ENCODE measurements around the gene TCF7. TPM values are rescaled to one million over a fixed set of nuclear protein-coding genes. Genes with fewer than 3 reads are reported as not detected.
A peak's percentile ranks its signal among the peaks of the same experiment; 100 is the strongest.

TCF7 gene
- total and polyA plus RNA-seq, 2 of the 13 experiments (the other 11 are each of a cell fraction or from before 2014, with no cell fraction given) = 6.3 to 6.8 TPM

- ChIA-PET CTCF (ENCODE audit: low intra/inter-chr PET ratio, low total read pairs) (no interaction called here), POLR2A (interaction anchor here (2.1 to 5.5 kb wide), 3 partner anchors 7 to 74 kb away, joined by 8 to 43 read pairs (median 15); no protein-coding TSS in a partner anchor)
- Histone ChIP-seq H3K36me3 (replicated peaks in 1 of 2; ENCODE audit: control insufficient read depth in 1 of 2, insufficient read depth in 2 of 2, low read length in 2 of 2) (no peaks in the 10 kb centered on the region), H3K4me3 (replicated peaks in 1 of 3; ENCODE audit: insufficient read depth in 1 of 3, low read depth in 2 of 3, low read length in 3 of 3) (no peak overlapping the region), H3K4me2 (ENCODE audit: low read depth, low read length) (no peak overlapping the region), H3K4me1 (ENCODE audit: insufficient read depth, low read length) (peaks cover 96% of the 10 kb centered on the region), H2AFZ (ENCODE audit: low read length) (no peak overlapping the region), H3K9me3 (ENCODE audit: low read length) (no peaks in the 10 kb centered on the region), H3K9ac (ENCODE audit: insufficient read depth, low read depth, low read length) (no peak overlapping the region), H4K20me1 (ENCODE audit: insufficient read depth, low read length) (no peaks in the 10 kb centered on the region), H3K27me3 (ENCODE audit: control insufficient read depth in 1 of 2, insufficient read depth in 2 of 2, low read length in 2 of 2) (no peaks in the 10 kb centered on the region), H3K27ac (ENCODE audit: extremely low read length, insufficient read depth, low read length) (peak overlapping the region; percentile 21), H3K79me2 (ENCODE audit: insufficient read depth, low read length) (no peaks in the 10 kb centered on the region)
- BruUV-seq (replicated peaks) = no TSS peak
- DNase-seq (ENCODE audit: low spot score) = no peak
- no peak for FAIRE-seq
- TF ChIP-seq FOXA1 (IDR thresholded peaks at IDR 0.05) (no peak), FOXA1 (CRISPR knock-in tag; IDR thresholded peaks at IDR 0.05) (no peak), ZNF704 (CRISPR knock-in tag; IDR thresholded peaks at IDR 0.05; ENCODE audit: borderline replicate concordance) (no peak), FOSL2 (CRISPR knock-in tag; IDR thresholded peaks at IDR 0.05) (peak; percentile 24; the same call in 1 of the 2 replicates)
- no peak for ATAC-seq
- intact Hi-C loops (cut with micrococcal nuclease; ENCODE audit: unreplicated experiment) = no loop called here
- in situ Hi-C loops (cut with HindIII; ENCODE audit: extremely low pct_ligation_motif_present, low pct_unique_long_range_greater_than_20kb) = no loop called here
- WGBS (ENCODE audit: low lambda C conversion rate) = 33% methylated on average over 1 of the region's 1 CpG
These were observed 21.6 kb upstream of the TCF7 start for GRCh38 chr5:134092875-134093274.

- CTCF ChIA-PET (ENCODE audit: low intra/inter-chr PET ratio, low total read pairs) = no interaction called here
- Histone ChIP-seq H3K4me3 (replicated peaks in 1 of 3; ENCODE audit: insufficient read depth in 1 of 3, low read depth in 2 of 3, low read length in 3 of 3) (no peak overlapping the region), H3K36me3 (replicated peaks in 1 of 2; ENCODE audit: control insufficient read depth in 1 of 2, insufficient read depth in 2 of 2, low read length in 2 of 2) (no peaks in the 10 kb centered on the region), H3K9ac (ENCODE audit: insufficient read depth, low read depth, low read length) (no peak overlapping the region), H3K79me2 (ENCODE audit: insufficient read depth, low read length) (no peaks in the 10 kb centered on the region), H3K4me2 (ENCODE audit: low read depth, low read length) (no peak overlapping the region), H4K20me1 (ENCODE audit: insufficient read depth, low read length) (no peaks in the 10 kb centered on the region), H3K27me3 (ENCODE audit: control insufficient read depth in 1 of 2, insufficient read depth in 2 of 2, low read length in 2 of 2) (no peaks in the 10 kb centered on the region), H3K9me3 (ENCODE audit: low read length) (no peaks in the 10 kb centered on the region), H3K4me1 (ENCODE audit: insufficient read depth, low read length) (peaks cover 95% of the 10 kb centered on the region), H2AFZ (ENCODE audit: low read length) (no peak overlapping the region), H3K27ac (ENCODE audit: extremely low read length, insufficient read depth, low read length) (no peak overlapping the region)
- ATAC-seq (no peak), DNase-seq (ENCODE audit: low spot score) (no peak), FAIRE-seq (no peak)
- 95% methylated on average over 4 of the region's 5 CpGs for WGBS (ENCODE audit: low lambda C conversion rate)
- in situ Hi-C loops (cut with HindIII; ENCODE audit: extremely low pct_ligation_motif_present, low pct_unique_long_range_greater_than_20kb) = no loop called here
- POLR2A ChIA-PET = interaction anchor here (2.1 to 5.5 kb wide), 3 partner anchors 6 to 75 kb away, joined by 8 to 43 read pairs (median 15); no protein-coding TSS in a partner anchor
- intact Hi-C loops (cut with micrococcal nuclease; ENCODE audit: unreplicated experiment) = no loop called here
- BruUV-seq (replicated peaks) = no TSS peak
- TF ChIP-seq ZBTB46 (CRISPR knock-in tag; IDR thresholded peaks at IDR 0.05; ENCODE audit: borderline replicate concordance) (no peak), ZFX (CRISPR knock-in tag; IDR thresholded peaks at IDR 0.05; ENCODE audit: low read depth) (no peak), HOXA9 (CRISPR knock-in tag; IDR thresholded peaks at IDR 0.05; ENCODE audit: borderline replicate concordance) (no peak), ZNF776 (CRISPR knock-in tag; IDR thresholded peaks at IDR 0.05) (no peak), ZNF33B (CRISPR knock-in tag; IDR thresholded peaks at IDR 0.05) (no peak), SP1 (IDR thresholded peaks at IDR 0.05) (no peak), SP1 (CRISPR knock-in tag; IDR thresholded peaks at IDR 0.05) (no peak), HMGA1 (CRISPR knock-in tag; conservative IDR thresholded peaks at IDR 0.05) (no peak), ZNF451 (CRISPR knock-in tag; IDR thresholded peaks at IDR 0.05) (no peak), NBN (conservative IDR thresholded peaks at IDR 0.05) (no peak)
- TF ChIP-seq, protein P1, sequence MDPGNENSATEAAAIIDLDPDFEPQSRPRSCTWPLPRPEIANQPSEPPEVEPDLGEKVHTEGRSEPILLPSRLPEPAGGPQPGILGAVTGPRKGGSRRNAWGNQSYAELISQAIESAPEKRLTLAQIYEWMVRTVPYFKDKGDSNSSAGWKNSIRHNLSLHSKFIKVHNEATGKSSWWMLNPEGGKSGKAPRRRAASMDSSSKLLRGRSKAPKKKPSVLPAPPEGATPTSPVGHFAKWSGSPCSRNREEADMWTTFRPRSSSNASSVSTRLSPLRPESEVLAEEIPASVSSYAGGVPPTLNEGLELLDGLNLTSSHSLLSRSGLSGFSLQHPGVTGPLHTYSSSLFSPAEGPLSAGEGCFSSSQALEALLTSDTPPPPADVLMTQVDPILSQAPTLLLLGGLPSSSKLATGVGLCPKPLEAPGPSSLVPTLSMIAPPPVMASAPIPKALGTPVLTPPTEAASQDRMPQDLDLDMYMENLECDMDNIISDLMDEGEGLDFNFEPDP (CRISPR knock-in tag; conservative IDR thresholded peaks at IDR 0.05) = no peak
These were observed 21.1 kb upstream of the TCF7 start for GRCh38 chr5:134093351-134093750.

Data from HepG2 (cell line).